Liver (tissue), 9 donors: ENCODE results near the gene KCNQ4. TPM values are rescaled to one million over a fixed set of nuclear protein-coding genes. Genes with fewer than 3 reads are reported as not detected.

Experiments used
- DNase-seq: peaks from one replicate; pipeline ENCODE4 v3.0.0-alpha.2; 2017; ENCODE audit warnings: low spot score
- H3K27ac ChIP-seq, 2 donors: one replicate each; pipeline ENCODE4 v1.7.0; 2013; ENCODE audit warnings: inconsistent platforms in 2 of 2, low read length in 2 of 2, control low read depth in 1 of 2, low read depth in 1 of 2, mild to moderate bottlenecking in 1 of 2
- H3K27me3 ChIP-seq, 4 donors: one replicate each; pipeline versions ENCODE4 v1.6.1 to v1.7.0; 2013; ENCODE audit warnings: low read length in 3 of 4, inconsistent platforms in 1 of 4, mild to moderate bottlenecking in 1 of 4, moderate library complexity in 1 of 4; ENCODE audit not compliant: control insufficient read depth in 4 of 4, insufficient read depth in 4 of 4
- H3K36me3 ChIP-seq, 4 donors: one replicate each; pipeline versions ENCODE4 v1.6.1 to v1.7.0; 2013; ENCODE audit warnings: low read length in 3 of 4, mild to moderate bottlenecking in 3 of 4, low read depth in 1 of 4, moderate library complexity in 1 of 4; ENCODE audit not compliant: control insufficient read depth in 4 of 4, insufficient read depth in 3 of 4
- H3K4me1 ChIP-seq, 4 donors: one replicate each; pipeline versions ENCODE4 v1.6.1 to v1.7.0; 2013; ENCODE audit warnings: low read length in 3 of 4, mild to moderate bottlenecking in 3 of 4, moderate library complexity in 1 of 4; ENCODE audit not compliant: control insufficient read depth in 4 of 4, insufficient read depth in 4 of 4
- H3K4me3 ChIP-seq, 3 donors: one replicate each; pipeline versions ENCODE4 v1.6.1 to v1.7.0; 2013; ENCODE audit warnings: low read length in 3 of 3, control low read depth in 1 of 3, low read depth in 1 of 3, mild to moderate bottlenecking in 1 of 3
- H3K9ac ChIP-seq, 2 donors: one replicate each; pipeline ENCODE4 v1.7.0; 2013; ENCODE audit warnings: low read length in 2 of 2, mild to moderate bottlenecking in 2 of 2, moderate library complexity in 2 of 2, control low read depth in 1 of 2, low read depth in 1 of 2
- H3K9me3 ChIP-seq, 4 donors: one replicate each; pipeline versions ENCODE4 v1.6.1 to v1.7.0; 2013; ENCODE audit warnings: low read length in 3 of 4; ENCODE audit not compliant: control insufficient read depth in 4 of 4
- EGR1 ChIP-seq, 2 donors: IDR thresholded peaks; 2 replicates each; pipeline ENCODE4 v1.6.1; 2016 to 2018; ENCODE audit warnings: antibody characterized with exemption in 2 of 2, low read depth in 2 of 2
- FOXA1 ChIP-seq: IDR thresholded peaks from 2 replicates; pipeline ENCODE4 v1.6.1; 2016; ENCODE audit warnings: antibody characterized with exemption
- FOXA2 ChIP-seq: IDR thresholded peaks from 2 replicates; pipeline ENCODE4 v1.6.1; 2016; ENCODE audit warnings: antibody characterized with exemption
- GABPA ChIP-seq, 2 donors: IDR thresholded peaks in 1 of 2; conservative IDR thresholded peaks in 1 of 2; 2 replicates each; pipeline ENCODE4 v1.6.1; 2016; ENCODE audit warnings: antibody characterized with exemption in 2 of 2, mild to moderate bottlenecking in 1 of 2, moderate library complexity in 1 of 2
- HNF4A ChIP-seq, 2 donors: conservative IDR thresholded peaks; 2 replicates each; pipeline ENCODE4 v1.6.1; 2016; ENCODE audit warnings: antibody characterized with exemption in 2 of 2, mild to moderate bottlenecking in 2 of 2
- HNF4G ChIP-seq: IDR thresholded peaks from 2 replicates; pipeline ENCODE4 v1.6.1; 2016; ENCODE audit warnings: antibody characterized with exemption
- JUND ChIP-seq, 2 donors: IDR thresholded peaks; 2 replicates each; pipeline ENCODE4 v1.6.1; 2016; ENCODE audit warnings: antibody characterized with exemption in 2 of 2
- NR2F2 ChIP-seq: IDR thresholded peaks from 2 replicates; pipeline ENCODE4 v1.6.1; 2016; ENCODE audit warnings: antibody characterized with exemption
- RAD21 ChIP-seq, 2 donors: IDR thresholded peaks; 2 replicates each; pipeline ENCODE4 v1.6.1; 2016; ENCODE audit warnings: antibody characterized with exemption in 2 of 2, mild to moderate bottlenecking in 2 of 2
- RXRA ChIP-seq, 2 donors: IDR thresholded peaks; 2 replicates each; pipeline ENCODE4 v1.6.1; 2017 to 2018; ENCODE audit warnings: antibody characterized with exemption in 2 of 2, mild to moderate bottlenecking in 1 of 2
- SP1 ChIP-seq: IDR thresholded peaks from 2 replicates; pipeline ENCODE4 v1.6.1; 2018; ENCODE audit warnings: antibody characterized with exemption, mild to moderate bottlenecking
- TAF1 ChIP-seq: conservative IDR thresholded peaks from 2 replicates; pipeline ENCODE4 v1.6.1; 2016; ENCODE audit warnings: antibody characterized with exemption, mild to moderate bottlenecking
- YY1 ChIP-seq: IDR thresholded peaks from 2 replicates; pipeline ENCODE4 v1.6.1; 2016; ENCODE audit warnings: antibody characterized with exemption, mild to moderate bottlenecking
- WGBS: extraction: QIAGEN DNeasy Blood & Tissue Kit; methylation state at CpG from one replicate; pipeline ENCODE4 v1.1.7; 2013; 5-methylcytosine and 5-hydroxymethylcytosine counted together
- polyA plus RNA-seq, 2 donors: library from polyadenylated mRNA; stranded (reverse) in 1 of 2; unstranded in 1 of 2; fragments of 200-250 nt in 1 of 2; fragments of >200 nt in 1 of 2; fragmentation: Nextera tagmentation in 1 of 2; extraction: Ambion mirVana in 1 of 2; gene quantifications; one replicate each; pipeline versions ENCODE4 v1.2.1 to v1.2.3, GENCODE V29; 2013 to 2015
- total RNA-seq, 2 donors: library from RNA; depleted of rRNA; stranded (reverse); fragments of >200 nt; gene quantifications; one replicate each; pipeline ENCODE4 v1.2.3, GENCODE V29; 2014
- TF ChIP-seq, protein P1 (sequence below): IDR thresholded peaks from 2 replicates; pipeline ENCODE4 v1.6.1; 2016; ENCODE audit warnings: antibody characterized with exemption
- TF ChIP-seq, protein P2 (sequence below): IDR thresholded peaks from 2 replicates; pipeline ENCODE4 v1.6.1; 2016; ENCODE audit warnings: antibody characterized with exemption
- TF ChIP-seq, protein P3 (sequence below): IDR thresholded peaks from 2 replicates; pipeline ENCODE4 v1.6.1; 2016; ENCODE audit warnings: antibody characterized with exemption
- TF ChIP-seq, protein P4 (sequence below): fragments of 150-350 bp; IDR thresholded peaks from 2 replicates; pipeline ENCODE4 v1.5.1; 2017; ENCODE audit warnings: improper control_type of control experiment, low read depth, low read length; ENCODE audit not compliant: missing input control
- TF ChIP-seq, protein P5 (sequence below): IDR thresholded peaks from 2 replicates; pipeline ENCODE4 v1.6.1; 2016; ENCODE audit warnings: antibody characterized with exemption, mild to moderate bottlenecking
- donor health status: healthy.
- donor health status: healthy.
- donor health status: healthy.
- donor health status: healthy.
- donor health status: healthy.

The KCNQ4 gene
- total and polyA plus RNA-seq, 4 donors: 0.10 to 2.1 (median 0.27) TPM

DNA sequence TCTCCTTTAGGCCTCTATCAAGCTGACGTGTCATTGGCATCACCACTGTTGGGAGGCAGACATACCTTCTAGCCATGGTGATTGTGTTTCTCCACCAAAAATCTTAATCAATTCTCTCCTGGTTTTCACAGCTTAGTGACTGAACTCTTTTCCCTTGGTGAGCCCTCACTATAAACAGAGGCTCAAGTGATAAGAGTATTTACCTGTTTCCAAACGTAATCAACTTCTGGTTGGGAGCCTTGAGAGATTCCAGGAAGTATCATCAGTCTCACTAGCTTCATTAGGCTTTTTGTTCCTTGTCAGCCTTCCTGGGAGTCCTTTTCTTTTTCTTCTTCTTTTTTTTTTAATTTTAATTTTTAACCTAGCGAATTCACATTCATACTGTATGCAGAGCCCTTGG, 33.8 kb upstream of the KCNQ4 start:
- no peaks in the 10 kb centered on the region for H3K27me3 ChIP-seq
- H3K27ac ChIP-seq: peak overlapping the region; percentile 38 to 64
- DNase-seq: no peak
- H3K4me3 ChIP-seq: no peak overlapping the region
- no peak overlapping the region for H3K9ac ChIP-seq
- peaks cover 1 to 51% (median 33%) of the 10 kb centered on the region in 4 donors for H3K4me1 ChIP-seq
- H3K36me3 ChIP-seq: peaks cover 3 to 38% (median 20%) of the 10 kb centered on the region in 4 donors
- 57% methylated on average over 3 of the region's 3 CpGs for WGBS
- no peaks in the 10 kb centered on the region for H3K9me3 ChIP-seq
- no peak for TF ChIP-seq GABPA (IDR thresholded peaks at IDR 0.05 in 1 of 2, conservative IDR thresholded peaks at IDR 0.05 in 1 of 2)
- TF ChIP-seq EGR1 (IDR thresholded peaks at IDR 0.05; ENCODE audit: low read depth in 2 of 2): peak in 1 of 2 donors; percentile 6

DNA sequence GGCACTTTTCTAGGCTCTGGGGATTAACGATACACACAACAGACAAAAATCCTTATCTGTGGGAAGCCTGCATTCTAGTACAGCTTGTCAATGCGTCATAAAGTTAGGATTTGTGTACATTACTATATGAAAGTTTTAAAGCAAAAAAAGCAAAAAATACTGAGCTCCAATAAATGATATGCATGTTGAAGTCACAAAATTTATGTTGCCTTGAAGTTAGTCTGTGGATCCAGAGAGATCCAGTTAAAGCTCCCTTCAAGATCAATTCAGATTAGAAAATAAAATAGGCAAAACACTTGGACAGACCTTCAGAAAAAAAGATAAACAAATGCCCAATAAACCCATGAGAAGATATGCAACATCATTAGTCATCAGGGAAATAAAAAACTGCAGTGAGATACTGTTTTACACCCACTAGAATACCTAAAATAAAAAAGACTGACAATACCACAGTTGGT, 33.1 kb upstream of the KCNQ4 start:
- Histone ChIP-seq H3K27ac (peak overlapping the region in 1 of 2 donors; percentile 16), H3K9ac (no peak overlapping the region), H3K27me3 (no peaks in the 10 kb centered on the region), H3K4me1 (peaks cover 2 to 51% (median 37%) of the 10 kb centered on the region in 4 donors), H3K4me3 (no peak overlapping the region), H3K9me3 (no peaks in the 10 kb centered on the region), H3K36me3 (peaks cover 3 to 42% (median 20%) of the 10 kb centered on the region in 4 donors)
- TF ChIP-seq YY1 (no peak), RAD21 (IDR thresholded peaks at IDR 0.05) (no peak), TAF1 (no peak), FOXA1 (no peak), EGR1 (IDR thresholded peaks at IDR 0.05; ENCODE audit: low read depth in 2 of 2) (no peak), NR2F2 (no peak), HNF4G (no peak), HNF4A (conservative IDR thresholded peaks at IDR 0.05) (no peak), FOXA2 (no peak), SP1 (no peak), RXRA (IDR thresholded peaks at IDR 0.05) (no peak)
- TF ChIP-seq, protein P1, sequence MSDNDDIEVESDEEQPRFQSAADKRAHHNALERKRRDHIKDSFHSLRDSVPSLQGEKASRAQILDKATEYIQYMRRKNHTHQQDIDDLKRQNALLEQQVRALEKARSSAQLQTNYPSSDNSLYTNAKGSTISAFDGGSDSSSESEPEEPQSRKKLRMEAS: no peak
- TF ChIP-seq, protein P2, sequence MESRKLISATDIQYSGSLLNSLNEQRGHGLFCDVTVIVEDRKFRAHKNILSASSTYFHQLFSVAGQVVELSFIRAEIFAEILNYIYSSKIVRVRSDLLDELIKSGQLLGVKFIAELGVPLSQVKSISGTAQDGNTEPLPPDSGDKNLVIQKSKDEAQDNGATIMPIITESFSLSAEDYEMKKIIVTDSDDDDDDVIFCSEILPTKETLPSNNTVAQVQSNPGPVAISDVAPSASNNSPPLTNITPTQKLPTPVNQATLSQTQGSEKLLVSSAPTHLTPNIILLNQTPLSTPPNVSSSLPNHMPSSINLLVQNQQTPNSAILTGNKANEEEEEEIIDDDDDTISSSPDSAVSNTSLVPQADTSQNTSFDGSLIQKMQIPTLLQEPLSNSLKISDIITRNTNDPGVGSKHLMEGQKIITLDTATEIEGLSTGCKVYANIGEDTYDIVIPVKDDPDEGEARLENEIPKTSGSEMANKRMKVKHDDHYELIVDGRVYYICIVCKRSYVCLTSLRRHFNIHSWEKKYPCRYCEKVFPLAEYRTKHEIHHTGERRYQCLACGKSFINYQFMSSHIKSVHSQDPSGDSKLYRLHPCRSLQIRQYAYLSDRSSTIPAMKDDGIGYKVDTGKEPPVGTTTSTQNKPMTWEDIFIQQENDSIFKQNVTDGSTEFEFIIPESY: no peak
- TF ChIP-seq, protein P3, sequence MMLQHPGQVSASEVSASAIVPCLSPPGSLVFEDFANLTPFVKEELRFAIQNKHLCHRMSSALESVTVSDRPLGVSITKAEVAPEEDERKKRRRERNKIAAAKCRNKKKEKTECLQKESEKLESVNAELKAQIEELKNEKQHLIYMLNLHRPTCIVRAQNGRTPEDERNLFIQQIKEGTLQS: no peak
- no peak for DNase-seq
- 85% methylated on average over 2 of the region's 2 CpGs for WGBS

DNA sequence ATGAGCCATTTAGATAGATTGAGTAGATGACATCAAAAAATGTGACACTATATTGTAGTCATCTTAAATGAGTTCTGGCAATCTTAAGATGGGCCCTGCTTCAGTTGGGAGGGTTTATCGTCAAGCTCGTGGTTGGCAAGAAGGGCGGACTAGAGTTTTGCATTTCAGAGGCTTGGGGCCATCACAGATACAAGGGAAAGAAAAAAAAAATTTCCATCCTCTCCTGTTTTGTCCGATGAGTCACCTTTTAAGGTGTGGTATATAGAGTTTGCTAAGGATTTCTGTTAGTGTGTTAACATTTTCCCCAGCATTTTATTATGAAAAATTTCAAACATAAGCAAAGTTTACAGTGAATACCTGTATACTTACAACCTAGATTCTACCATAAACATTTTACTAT, 31.8 kb upstream of the KCNQ4 start:
- H3K9ac ChIP-seq: no peak overlapping the region
- no peaks in the 10 kb centered on the region for H3K9me3 ChIP-seq
- DNase-seq: no peak
- no peak overlapping the region for H3K27ac ChIP-seq
- no peak overlapping the region for H3K4me3 ChIP-seq
- no peaks in the 10 kb centered on the region for H3K27me3 ChIP-seq
- H3K36me3 ChIP-seq: peaks cover 4 to 44% (median 22%) of the 10 kb centered on the region in 4 donors
- WGBS: 96% methylated on average over 4 of the region's 4 CpGs
- TF ChIP-seq, protein P4, sequence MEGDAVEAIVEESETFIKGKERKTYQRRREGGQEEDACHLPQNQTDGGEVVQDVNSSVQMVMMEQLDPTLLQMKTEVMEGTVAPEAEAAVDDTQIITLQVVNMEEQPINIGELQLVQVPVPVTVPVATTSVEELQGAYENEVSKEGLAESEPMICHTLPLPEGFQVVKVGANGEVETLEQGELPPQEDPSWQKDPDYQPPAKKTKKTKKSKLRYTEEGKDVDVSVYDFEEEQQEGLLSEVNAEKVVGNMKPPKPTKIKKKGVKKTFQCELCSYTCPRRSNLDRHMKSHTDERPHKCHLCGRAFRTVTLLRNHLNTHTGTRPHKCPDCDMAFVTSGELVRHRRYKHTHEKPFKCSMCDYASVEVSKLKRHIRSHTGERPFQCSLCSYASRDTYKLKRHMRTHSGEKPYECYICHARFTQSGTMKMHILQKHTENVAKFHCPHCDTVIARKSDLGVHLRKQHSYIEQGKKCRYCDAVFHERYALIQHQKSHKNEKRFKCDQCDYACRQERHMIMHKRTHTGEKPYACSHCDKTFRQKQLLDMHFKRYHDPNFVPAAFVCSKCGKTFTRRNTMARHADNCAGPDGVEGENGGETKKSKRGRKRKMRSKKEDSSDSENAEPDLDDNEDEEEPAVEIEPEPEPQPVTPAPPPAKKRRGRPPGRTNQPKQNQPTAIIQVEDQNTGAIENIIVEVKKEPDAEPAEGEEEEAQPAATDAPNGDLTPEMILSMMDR: no peak
- TF ChIP-seq, protein P5, sequence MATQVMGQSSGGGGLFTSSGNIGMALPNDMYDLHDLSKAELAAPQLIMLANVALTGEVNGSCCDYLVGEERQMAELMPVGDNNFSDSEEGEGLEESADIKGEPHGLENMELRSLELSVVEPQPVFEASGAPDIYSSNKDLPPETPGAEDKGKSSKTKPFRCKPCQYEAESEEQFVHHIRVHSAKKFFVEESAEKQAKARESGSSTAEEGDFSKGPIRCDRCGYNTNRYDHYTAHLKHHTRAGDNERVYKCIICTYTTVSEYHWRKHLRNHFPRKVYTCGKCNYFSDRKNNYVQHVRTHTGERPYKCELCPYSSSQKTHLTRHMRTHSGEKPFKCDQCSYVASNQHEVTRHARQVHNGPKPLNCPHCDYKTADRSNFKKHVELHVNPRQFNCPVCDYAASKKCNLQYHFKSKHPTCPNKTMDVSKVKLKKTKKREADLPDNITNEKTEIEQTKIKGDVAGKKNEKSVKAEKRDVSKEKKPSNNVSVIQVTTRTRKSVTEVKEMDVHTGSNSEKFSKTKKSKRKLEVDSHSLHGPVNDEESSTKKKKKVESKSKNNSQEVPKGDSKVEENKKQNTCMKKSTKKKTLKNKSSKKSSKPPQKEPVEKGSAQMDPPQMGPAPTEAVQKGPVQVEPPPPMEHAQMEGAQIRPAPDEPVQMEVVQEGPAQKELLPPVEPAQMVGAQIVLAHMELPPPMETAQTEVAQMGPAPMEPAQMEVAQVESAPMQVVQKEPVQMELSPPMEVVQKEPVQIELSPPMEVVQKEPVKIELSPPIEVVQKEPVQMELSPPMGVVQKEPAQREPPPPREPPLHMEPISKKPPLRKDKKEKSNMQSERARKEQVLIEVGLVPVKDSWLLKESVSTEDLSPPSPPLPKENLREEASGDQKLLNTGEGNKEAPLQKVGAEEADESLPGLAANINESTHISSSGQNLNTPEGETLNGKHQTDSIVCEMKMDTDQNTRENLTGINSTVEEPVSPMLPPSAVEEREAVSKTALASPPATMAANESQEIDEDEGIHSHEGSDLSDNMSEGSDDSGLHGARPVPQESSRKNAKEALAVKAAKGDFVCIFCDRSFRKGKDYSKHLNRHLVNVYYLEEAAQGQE: no peak
- TF ChIP-seq FOXA1: no peak
- no peak for TF ChIP-seq JUND (IDR thresholded peaks at IDR 0.05)
- TF ChIP-seq RAD21 (IDR thresholded peaks at IDR 0.05): no peak
- TF ChIP-seq RXRA (IDR thresholded peaks at IDR 0.05): no peak
- no peak for TF ChIP-seq HNF4A (conservative IDR thresholded peaks at IDR 0.05)
- H3K4me1 ChIP-seq: peaks cover 4 to 52% (median 42%) of the 10 kb centered on the region in 4 donors
